NCI-H748 treated with DMSO at 0.1 percent for 48 hours (cell line): ENCODE data around the gene PCGF1.
A peak's percentile ranks its signal among the peaks of the same experiment; 100 is the strongest.
"Not testable (repeated sequence)": the region's sequence is repeated elsewhere in the genome, so short reads cannot be mapped to it uniquely, and the experiment has no call there.

Experiments
- DNase-seq: peaks from one replicate; lab custom pipeline; 2025; lab: John Stamatoyannopoulos, UW

The PCGF1 gene

GRCh38 chr2:74472086-74472944 lies 35.2 kb downstream of the PCGF1 start, which contains the start of gene MRPL53:
TSS of gene MRPL53 (minus strand) at chr2:74472680. CDS start at chr2:74472660, 20 bp downstream.
- peak; percentile 60 for DNase-seq

GRCh38 chr2:74471332-74472065 lies 36.0 kb downstream of the PCGF1 start:
- DNase-seq, result no peak

- DNase-seq, result not testable (repeated sequence)
Observed at GRCh38 chr2:74470742-74471141, 36.8 kb downstream of the PCGF1 start.

- DNase-seq, result no peak
Observed at GRCh38 chr2:74464406-74464805, 43.1 kb downstream of the PCGF1 start.

- no peak for DNase-seq
Observed at GRCh38 chr2:74462786-74463105, 44.7 kb downstream of the PCGF1 start.

GRCh38 chr2:74462054-74462785 lies 45.3 kb downstream of the PCGF1 start:
- no peak for DNase-seq

GRCh38 chr2:74461187-74462053 lies 46.1 kb downstream of the PCGF1 start:
- no peak for DNase-seq

- DNase-seq, result not testable (repeated sequence)
Observed at GRCh38 chr2:74460187-74460586, 47.3 kb downstream of the PCGF1 start.

- not testable (repeated sequence) for DNase-seq
Observed at GRCh38 chr2:74459503-74460118, 47.9 kb downstream of the PCGF1 start.

- DNase-seq, result no peak
Observed at GRCh38 chr2:74458938-74459363, 48.5 kb downstream of the PCGF1 start.

GRCh38 chr2:74458132-74458937 lies 49.2 kb downstream of the PCGF1 start, which contains the start of gene WBP1:
TSS of gene WBP1 (plus strand) at chr2:74458438. CDS start at chr2:74458603, 165 bp downstream.
- peak; percentile 97 for DNase-seq

- peak; percentile 57 for DNase-seq
Observed at GRCh38 chr2:74457549-74458131, 49.9 kb downstream of the PCGF1 start.

GRCh38 chr2:74457129-74457548 lies 50.4 kb downstream of the PCGF1 start:
- peak; percentile 56 for DNase-seq
